Kidney (tissue), 14 donors: ENCODE results near the gene GNAI1. TPM values are rescaled to one million over a fixed set of nuclear protein-coding genes. Genes with fewer than 3 reads are reported as not detected.
A peak's percentile ranks its signal among the peaks of the same experiment; 100 is the strongest.

ENCODE experiments used
- DNase-seq, 5 donors: peaks; one replicate each; pipeline ENCODE4 v3.0.0-alpha.2; 2013 to 2020
- FAIRE-seq: peaks from 2 replicates; lab custom pipeline; 2012; peaks lifted over from hg19 to GRCh38; lab: Jason Lieb, UNC
- H3K27ac ChIP-seq, 2 donors: one replicate each; pipeline ENCODE4 v1.7.0; 2013; ENCODE audit warnings: low read depth in 2 of 2, low read length in 2 of 2, inconsistent platforms in 1 of 2
- H3K27me3 ChIP-seq: one replicate; pipeline ENCODE4 v1.7.1; 2013; ENCODE audit warnings: low read length, inconsistent platforms; ENCODE audit not compliant: control insufficient read depth, insufficient read depth
- H3K36me3 ChIP-seq, 3 donors: one replicate each; pipeline versions ENCODE4 v1.7.0 to v1.7.1; 2013; ENCODE audit warnings: low read length in 3 of 3, control low read depth in 1 of 3, inconsistent platforms in 1 of 3; ENCODE audit not compliant: insufficient read depth in 3 of 3, control insufficient read depth in 2 of 3
- H3K4me1 ChIP-seq, 3 donors: one replicate each; pipeline versions ENCODE4 v1.7.0 to v1.7.1; 2013; ENCODE audit warnings: low read length in 3 of 3, inconsistent platforms in 1 of 3, low read depth in 1 of 3; ENCODE audit not compliant: control insufficient read depth in 2 of 3, insufficient read depth in 2 of 3
- H3K4me3 ChIP-seq, 3 donors: one replicate each; pipeline versions ENCODE4 v1.7.0 to v1.8.1; 2013; ENCODE audit warnings: low read length in 3 of 3, control low read depth in 1 of 3, inconsistent platforms in 1 of 3
- H3K9ac ChIP-seq, 3 donors: one replicate each; pipeline versions ENCODE4 v1.7.0 to v1.7.1; 2013; ENCODE audit warnings: low read length in 3 of 3, control low read depth in 1 of 3, inconsistent platforms in 1 of 3
- H3K9me3 ChIP-seq, 3 donors: one replicate each; pipeline versions ENCODE4 v1.7.0 to v1.7.1; 2013; ENCODE audit warnings: low read length in 3 of 3, control low read depth in 1 of 3, inconsistent platforms in 1 of 3; ENCODE audit not compliant: control insufficient read depth in 2 of 3, insufficient read depth in 1 of 3
- intact Hi-C: fragments of 100-400 bp; cut with DNase I; formaldehyde crosslinking; loops from one replicate; pipeline ENCODE4 v1.11.1; 2022
- polyA plus RNA-seq: library from polyadenylated mRNA; stranded (reverse); fragments of 350-450 nt; fragmentation: Illumina TruSeq; extraction: RNeasy Lipid Tissue Mini Kit (QIAGEN cat#74804); gene quantifications from one replicate; pipeline ENCODE4 v1.2.3, GENCODE V29; 2014; ENCODE audit warnings: low read depth, low replicate concordance; ENCODE audit not compliant: insufficient read depth
- total RNA-seq: library from RNA; stranded (reverse); fragmentation: NEBNext Ultra II Directional; extraction: Animal tissue kit (Norgen Biotek cat#: 25700); gene quantifications from one replicate; pipeline ENCODE4 v1.2.1, GENCODE V29; 2021
- TF ChIP-seq, protein P1 (sequence below): IDR thresholded peaks from 3 replicates; pipeline ENCODE4 v1.5.1; 2012; ENCODE audit warnings: mild to moderate bottlenecking, moderate library complexity, borderline replicate concordance; ENCODE audit not compliant: insufficient read depth; ENCODE audit errors: extremely low read depth
- donor health status: control.
- donor health status: control.
- donor health status: control.
- donor health status: control.
- donor health status: control.
- donor health status: DM: yes; HTN: yes; CAD: no.
- donor health status: Normal renal cell carcinoma (clear cell type).

Gene GNAI1
- total and polyA plus RNA-seq, 2 donors from 2014 or later = 41.9 to 105 TPM

DNA sequence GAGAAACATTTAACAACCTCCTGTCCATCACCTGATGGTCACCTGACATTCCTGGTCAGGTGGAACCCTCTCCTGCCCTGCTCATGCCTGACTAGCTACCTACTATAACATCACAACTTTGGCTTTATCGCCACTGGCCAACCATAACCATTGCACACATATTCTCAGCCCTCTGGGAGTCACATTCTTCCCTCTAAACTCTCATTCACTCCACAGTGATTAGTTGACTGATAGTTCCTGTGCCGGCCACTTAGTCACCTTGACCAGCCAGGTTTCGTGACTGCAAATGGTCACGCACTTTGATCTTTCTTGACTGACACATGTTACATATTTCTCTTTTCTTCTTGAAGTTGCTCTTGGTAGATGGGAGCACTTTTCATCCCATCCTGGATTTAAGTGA lies 50.1 kb downstream of the GNAI1 start:
- Histone ChIP-seq H3K27ac (no peak overlapping the region), H3K9me3 (no peaks in the 10 kb centered on the region), H3K4me3 (no peak overlapping the region), H3K4me1 (peaks cover 2 to 13% (median 4%) of the 10 kb centered on the region in 3 donors), H3K27me3 (no peaks in the 10 kb centered on the region), H3K36me3 (no peaks in the 10 kb centered on the region), H3K9ac (no peak overlapping the region)
- FAIRE-seq (no peak), DNase-seq (no peak)
- TF ChIP-seq, protein P1, sequence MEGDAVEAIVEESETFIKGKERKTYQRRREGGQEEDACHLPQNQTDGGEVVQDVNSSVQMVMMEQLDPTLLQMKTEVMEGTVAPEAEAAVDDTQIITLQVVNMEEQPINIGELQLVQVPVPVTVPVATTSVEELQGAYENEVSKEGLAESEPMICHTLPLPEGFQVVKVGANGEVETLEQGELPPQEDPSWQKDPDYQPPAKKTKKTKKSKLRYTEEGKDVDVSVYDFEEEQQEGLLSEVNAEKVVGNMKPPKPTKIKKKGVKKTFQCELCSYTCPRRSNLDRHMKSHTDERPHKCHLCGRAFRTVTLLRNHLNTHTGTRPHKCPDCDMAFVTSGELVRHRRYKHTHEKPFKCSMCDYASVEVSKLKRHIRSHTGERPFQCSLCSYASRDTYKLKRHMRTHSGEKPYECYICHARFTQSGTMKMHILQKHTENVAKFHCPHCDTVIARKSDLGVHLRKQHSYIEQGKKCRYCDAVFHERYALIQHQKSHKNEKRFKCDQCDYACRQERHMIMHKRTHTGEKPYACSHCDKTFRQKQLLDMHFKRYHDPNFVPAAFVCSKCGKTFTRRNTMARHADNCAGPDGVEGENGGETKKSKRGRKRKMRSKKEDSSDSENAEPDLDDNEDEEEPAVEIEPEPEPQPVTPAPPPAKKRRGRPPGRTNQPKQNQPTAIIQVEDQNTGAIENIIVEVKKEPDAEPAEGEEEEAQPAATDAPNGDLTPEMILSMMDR = no peak
- intact Hi-C loops = no loop called here

DNA sequence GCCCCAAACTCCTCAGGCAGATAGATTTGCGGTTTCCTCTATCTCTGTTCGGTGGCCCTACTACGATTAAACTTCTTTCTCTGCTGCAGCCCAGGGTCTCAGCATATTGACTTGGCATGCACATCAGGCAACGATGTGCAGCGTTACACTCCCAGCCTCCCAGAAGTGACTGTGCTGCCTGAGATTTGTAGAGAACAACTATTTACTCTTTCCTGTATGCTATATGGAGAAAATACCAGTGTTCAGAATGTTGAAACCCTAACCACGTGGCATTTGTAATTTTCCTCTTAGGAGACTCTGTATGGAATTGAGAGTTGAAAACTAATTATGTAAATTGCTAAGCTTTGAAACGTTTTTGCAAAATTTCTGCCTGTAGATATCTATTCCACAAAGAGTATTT lies 50.9 kb downstream of the GNAI1 start:
- no peaks in the 10 kb centered on the region for H3K9me3 ChIP-seq
- FAIRE-seq = no peak
- H3K27ac ChIP-seq = no peak overlapping the region
- intact Hi-C loops = no loop called here
- no peaks in the 10 kb centered on the region for H3K27me3 ChIP-seq
- no peak overlapping the region for H3K4me3 ChIP-seq
- peaks cover 0 to 10% (median 4%) of the 10 kb centered on the region in 3 donors for H3K4me1 ChIP-seq
- TF ChIP-seq, protein P1 = no peak
- no peaks in the 10 kb centered on the region for H3K36me3 ChIP-seq
- DNase-seq = no peak
- H3K9ac ChIP-seq = no peak overlapping the region

DNA sequence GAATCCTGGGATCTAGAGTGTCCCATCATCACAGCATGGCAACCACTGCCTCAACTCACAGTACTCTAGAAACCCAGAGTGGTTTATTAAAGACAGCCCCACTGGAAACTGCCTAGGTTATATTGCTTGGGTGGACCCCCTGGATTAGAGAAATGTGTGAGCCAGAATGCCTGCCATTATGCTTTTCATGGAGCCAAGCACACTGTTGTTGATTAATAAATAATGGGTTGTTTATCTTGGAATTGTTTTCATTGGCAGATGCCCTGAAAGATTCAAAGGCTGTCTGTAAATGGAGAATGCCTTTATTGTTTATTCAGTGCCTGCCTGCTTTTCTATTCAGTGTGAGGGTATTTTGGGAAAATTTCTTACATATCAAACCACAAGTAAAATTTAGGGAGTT lies 52.1 kb downstream of the GNAI1 start:
- Histone ChIP-seq H3K27me3 (no peaks in the 10 kb centered on the region), H3K9me3 (no peaks in the 10 kb centered on the region), H3K27ac (no peak overlapping the region), H3K4me1 (peaks cover 0 to 10% (median 4%) of the 10 kb centered on the region in 3 donors), H3K4me3 (no peak overlapping the region), H3K36me3 (no peaks in the 10 kb centered on the region), H3K9ac (no peak overlapping the region)
- DNase-seq (peak in 1 of 5 donors; percentile 12), FAIRE-seq (no peak)
- intact Hi-C loops = no loop called here
- TF ChIP-seq, protein P1 = no peak

DNA sequence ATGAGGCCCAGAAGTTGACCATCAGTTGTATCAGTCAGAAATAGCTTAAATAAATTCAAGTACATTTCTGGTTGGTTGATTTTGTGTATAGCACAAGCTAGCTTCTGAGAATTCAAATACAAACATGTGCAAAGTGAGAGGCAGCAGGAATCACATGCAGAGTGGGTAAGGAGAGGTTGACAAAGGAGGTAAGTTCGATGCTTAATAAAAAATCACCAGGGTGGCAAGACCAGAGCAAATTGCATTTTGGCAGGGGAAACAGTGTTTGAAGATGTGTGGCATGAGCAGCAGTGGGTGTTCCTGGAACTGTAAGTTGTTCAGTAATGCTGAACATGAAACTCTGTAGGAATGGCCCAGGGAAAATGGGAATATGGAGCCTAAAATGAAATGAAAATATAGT lies 52.6 kb downstream of the GNAI1 start:
- H3K9ac ChIP-seq = no peak overlapping the region
- H3K9me3 ChIP-seq = no peaks in the 10 kb centered on the region
- no peaks in the 10 kb centered on the region for H3K27me3 ChIP-seq
- no peak for FAIRE-seq
- H3K4me1 ChIP-seq = peaks cover 0 to 10% (median 4%) of the 10 kb centered on the region in 3 donors
- intact Hi-C loops = no loop called here
- no peak overlapping the region for H3K4me3 ChIP-seq
- no peak overlapping the region for H3K27ac ChIP-seq
- TF ChIP-seq, protein P1 = no peak
- no peaks in the 10 kb centered on the region for H3K36me3 ChIP-seq
- no peak for DNase-seq
